ENCODE data around the gene REP15.

DNA sequence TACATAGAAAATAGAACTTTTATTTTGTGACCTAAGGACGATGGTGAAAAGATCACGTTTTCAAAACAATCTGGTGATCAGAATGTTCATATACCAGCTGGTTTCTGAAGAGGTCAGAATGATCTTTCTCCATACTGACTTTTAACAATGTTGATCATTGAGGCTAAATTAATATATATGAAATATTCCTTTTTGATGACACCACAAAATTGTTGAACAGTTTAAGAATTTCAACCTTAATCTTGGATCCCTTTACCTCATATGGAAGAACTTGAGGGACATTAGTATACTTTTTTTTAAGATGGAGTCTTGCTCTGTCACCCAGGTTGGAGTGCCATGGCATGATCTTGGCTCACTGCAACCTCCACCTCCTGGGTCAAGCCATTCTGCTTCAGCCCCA is 2.8 kb upstream of the REP15 start:
- TF ChIP-seq POLR2A (IDR thresholded peaks at IDR 0.05): no peak
- TF ChIP-seq, protein P1, sequence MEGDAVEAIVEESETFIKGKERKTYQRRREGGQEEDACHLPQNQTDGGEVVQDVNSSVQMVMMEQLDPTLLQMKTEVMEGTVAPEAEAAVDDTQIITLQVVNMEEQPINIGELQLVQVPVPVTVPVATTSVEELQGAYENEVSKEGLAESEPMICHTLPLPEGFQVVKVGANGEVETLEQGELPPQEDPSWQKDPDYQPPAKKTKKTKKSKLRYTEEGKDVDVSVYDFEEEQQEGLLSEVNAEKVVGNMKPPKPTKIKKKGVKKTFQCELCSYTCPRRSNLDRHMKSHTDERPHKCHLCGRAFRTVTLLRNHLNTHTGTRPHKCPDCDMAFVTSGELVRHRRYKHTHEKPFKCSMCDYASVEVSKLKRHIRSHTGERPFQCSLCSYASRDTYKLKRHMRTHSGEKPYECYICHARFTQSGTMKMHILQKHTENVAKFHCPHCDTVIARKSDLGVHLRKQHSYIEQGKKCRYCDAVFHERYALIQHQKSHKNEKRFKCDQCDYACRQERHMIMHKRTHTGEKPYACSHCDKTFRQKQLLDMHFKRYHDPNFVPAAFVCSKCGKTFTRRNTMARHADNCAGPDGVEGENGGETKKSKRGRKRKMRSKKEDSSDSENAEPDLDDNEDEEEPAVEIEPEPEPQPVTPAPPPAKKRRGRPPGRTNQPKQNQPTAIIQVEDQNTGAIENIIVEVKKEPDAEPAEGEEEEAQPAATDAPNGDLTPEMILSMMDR (IDR thresholded peaks at IDR 0.05): no peak
